K562 (cell line): ENCODE measurements around the gene TMTC4. TPM values are rescaled to one million over a fixed set of nuclear protein-coding genes. Genes with fewer than 3 reads are reported as not detected.
A peak's percentile ranks its signal among the peaks of the same experiment; 100 is the strongest.

Experiments used
- ARID2 ChIP-seq: fragments of 450-650 bp; IDR thresholded peaks from 2 replicates; pipeline ENCODE4 v1.6.1; 2017; ENCODE audit warnings: antibody characterized with exemption, mild to moderate bottlenecking
- BACH1 ChIP-seq: fragments of 200-800 bp; sonication (Bioruptor generic); IDR thresholded peaks from 2 replicates; pipeline ENCODE4 v1.6.1; 2016; ENCODE audit warnings: missing genetic modification characterization, missing compliant biosample characterization
- CEBPB ChIP-seq: fragments of 450-650 bp; IDR thresholded peaks from 2 replicates; pipeline ENCODE4 v1.6.1; 2016; ENCODE audit warnings: missing genetic modification characterization, missing compliant biosample characterization
- CHD4 ChIP-seq: fragments of 200-600 bp; sonication (generic); IDR thresholded peaks from 3 replicates; pipeline ENCODE4 v1.6.1; 2012; ENCODE audit warnings: low read depth, mild to moderate bottlenecking, mixed read lengths, low read length, inconsistent platforms; ENCODE audit not compliant: insufficient read depth, insufficient replicate concordance, poor library complexity, severe bottlenecking
- CTBP1 ChIP-seq: fragments of 450-650 bp; IDR thresholded peaks from 2 replicates; pipeline ENCODE4 v1.6.1; 2016; ENCODE audit warnings: borderline replicate concordance
- NCOA4 ChIP-seq: fragments of 450-650 bp; IDR thresholded peaks from 2 replicates; pipeline ENCODE4 v1.6.1; 2018; ENCODE audit warnings: mild to moderate bottlenecking; ENCODE audit not compliant: partially characterized antibody
- NFIX ChIP-seq: fragments of 250-450 bp; sonication (Bioruptor Pico); IDR thresholded peaks from 2 replicates; pipeline ENCODE4 v1.4.0; 2020; ENCODE audit warnings: low read depth, mild to moderate bottlenecking, moderate library complexity
- POLR2A ChIP-seq: fragments of 450-650 bp; conservative IDR thresholded peaks from 2 replicates; pipeline ENCODE4 v1.6.1; 2016
- RBM14 ChIP-seq: fragments of 200-400 bp; formaldehyde crosslinking; IDR thresholded peaks from 2 replicates; pipeline ENCODE4 v1.6.1; 2018; ENCODE audit warnings: low read depth, mild to moderate bottlenecking, low read length, moderate library complexity, borderline replicate concordance; ENCODE audit not compliant: insufficient read depth
- RFX7 ChIP-seq: fragments of 250-450 bp; sonication (Bioruptor Pico); IDR thresholded peaks from 2 replicates; pipeline ENCODE4 v1.5.1; 2021; ENCODE audit warnings: mild to moderate bottlenecking
- RHOXF2B ChIP-seq: fragments of 250-450 bp; sonication (Bioruptor Pico); conservative IDR thresholded peaks from 2 replicates; pipeline ENCODE4 v1.5.1; 2021
- SMARCB1 ChIP-seq: IDR thresholded peaks from 2 replicates; pipeline ENCODE4 v1.6.1; 2011; ENCODE audit warnings: improper control_type of control experiment, low read depth; ENCODE audit not compliant: insufficient read length
- STAT5A ChIP-seq: IDR thresholded peaks from 2 replicates; pipeline ENCODE4 v1.6.1; 2012; ENCODE audit warnings: low read length, inconsistent platforms, borderline replicate concordance
- USF2 ChIP-seq: sonication (generic); formaldehyde crosslinking; IDR thresholded peaks from 2 replicates; pipeline ENCODE4 v1.5.0; 2020; ENCODE audit warnings: missing genetic modification reagents
- ZBTB33 ChIP-seq: sonication (generic); formaldehyde crosslinking; IDR thresholded peaks from 2 replicates; pipeline ENCODE4 v1.8.1; 2023; ENCODE audit warnings: mild to moderate bottlenecking, missing genetic modification reagents
- ZNF134 ChIP-seq: fragments of 250-450 bp; sonication (Bioruptor Pico); conservative IDR thresholded peaks from 2 replicates; pipeline ENCODE4 v1.4.0; 2020
- polyA plus RNA-seq, 8 experiments: library from polyadenylated mRNA; depleted of rRNA in 4 of 8; stranded (reverse) in 5 of 8; unstranded in 3 of 8; fragments of >200 nt; fragmentation: Nextera tagmentation in 2 of 8; fragmentation: Illumina TruSeq in 1 of 8; extraction: Ambion mirVana in 2 of 8; extraction: Trizol in 1 of 8; gene quantifications; 2 replicates each; pipeline versions ENCODE4 v1.2.1 to v1.2.3, GENCODE V29; 2011 to 2014; ENCODE audit warnings: inconsistent platforms in 1 of 8, missing spikeins in 1 of 8
- total RNA-seq, 7 experiments: library from RNA; depleted of rRNA in 6 of 7; stranded (reverse); fragments of >200 nt in 6 of 7; fragmentation: Illumina TruSeq in 2 of 7; extraction: Trizol in 2 of 7; gene quantifications; 2 replicates each; pipeline versions ENCODE4 v1.2.1 to v1.2.3, GENCODE V29; 2011 to 2021; ENCODE audit warnings: low replicate concordance in 1 of 7
- TF ChIP-seq, protein P1 (sequence below): sonication (generic); formaldehyde crosslinking; IDR thresholded peaks from 2 replicates; pipeline ENCODE4 v1.8.1; 2023; ENCODE audit warnings: mild to moderate bottlenecking, missing genetic modification reagents
- TF ChIP-seq, protein P2 (sequence below): sonication (generic); formaldehyde crosslinking; IDR thresholded peaks from 2 replicates; pipeline ENCODE4 v1.8.1; 2023; ENCODE audit warnings: mild to moderate bottlenecking, missing genetic modification reagents

TMTC4 gene
- total and polyA plus RNA-seq, 9 of the 15 experiments (the other 6 are each of a cell fraction or from before 2014, with no cell fraction given) = 3.5 to 16.7 (median 11.8) TPM

GRCh38 chr13:100588331-100589177 is 86.0 kb downstream of the TMTC4 start, which contains the start of gene GGACT (continued):
- TF ChIP-seq, protein P1, sequence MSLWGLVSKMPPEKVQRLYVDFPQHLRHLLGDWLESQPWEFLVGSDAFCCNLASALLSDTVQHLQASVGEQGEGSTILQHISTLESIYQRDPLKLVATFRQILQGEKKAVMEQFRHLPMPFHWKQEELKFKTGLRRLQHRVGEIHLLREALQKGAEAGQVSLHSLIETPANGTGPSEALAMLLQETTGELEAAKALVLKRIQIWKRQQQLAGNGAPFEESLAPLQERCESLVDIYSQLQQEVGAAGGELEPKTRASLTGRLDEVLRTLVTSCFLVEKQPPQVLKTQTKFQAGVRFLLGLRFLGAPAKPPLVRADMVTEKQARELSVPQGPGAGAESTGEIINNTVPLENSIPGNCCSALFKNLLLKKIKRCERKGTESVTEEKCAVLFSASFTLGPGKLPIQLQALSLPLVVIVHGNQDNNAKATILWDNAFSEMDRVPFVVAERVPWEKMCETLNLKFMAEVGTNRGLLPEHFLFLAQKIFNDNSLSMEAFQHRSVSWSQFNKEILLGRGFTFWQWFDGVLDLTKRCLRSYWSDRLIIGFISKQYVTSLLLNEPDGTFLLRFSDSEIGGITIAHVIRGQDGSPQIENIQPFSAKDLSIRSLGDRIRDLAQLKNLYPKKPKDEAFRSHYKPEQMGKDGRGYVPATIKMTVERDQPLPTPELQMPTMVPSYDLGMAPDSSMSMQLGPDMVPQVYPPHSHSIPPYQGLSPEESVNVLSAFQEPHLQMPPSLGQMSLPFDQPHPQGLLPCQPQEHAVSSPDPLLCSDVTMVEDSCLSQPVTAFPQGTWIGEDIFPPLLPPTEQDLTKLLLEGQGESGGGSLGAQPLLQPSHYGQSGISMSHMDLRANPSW (CRISPR knock-in tag) = no peak
- no peak for TF ChIP-seq BACH1 (tag)
- TF ChIP-seq CTBP1 = peak; percentile 65; the same call in 1 of the 2 replicates
- TF ChIP-seq ARID2 = no peak
- TF ChIP-seq POLR2A = peak; percentile 42; the same call in 1 of the 2 replicates
- TF ChIP-seq RFX7 = no peak
- TF ChIP-seq ZBTB33 (CRISPR knock-in tag) = peak; percentile 88
- no peak for TF ChIP-seq ZNF134
- no peak for TF ChIP-seq RHOXF2B (CRISPR knock-in tag)
- TF ChIP-seq RBM14 = no peak
- no peak for TF ChIP-seq SMARCB1
- TF ChIP-seq NCOA4 = no peak
- TF ChIP-seq CHD4 = no peak
- no peak for TF ChIP-seq STAT5A
- peak; percentile 62 for TF ChIP-seq USF2 (CRISPR knock-in tag)
- TF ChIP-seq CEBPB (tag) = no peak
- TF ChIP-seq, protein P2, sequence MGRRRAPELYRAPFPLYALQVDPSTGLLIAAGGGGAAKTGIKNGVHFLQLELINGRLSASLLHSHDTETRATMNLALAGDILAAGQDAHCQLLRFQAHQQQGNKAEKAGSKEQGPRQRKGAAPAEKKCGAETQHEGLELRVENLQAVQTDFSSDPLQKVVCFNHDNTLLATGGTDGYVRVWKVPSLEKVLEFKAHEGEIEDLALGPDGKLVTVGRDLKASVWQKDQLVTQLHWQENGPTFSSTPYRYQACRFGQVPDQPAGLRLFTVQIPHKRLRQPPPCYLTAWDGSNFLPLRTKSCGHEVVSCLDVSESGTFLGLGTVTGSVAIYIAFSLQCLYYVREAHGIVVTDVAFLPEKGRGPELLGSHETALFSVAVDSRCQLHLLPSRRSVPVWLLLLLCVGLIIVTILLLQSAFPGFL (CRISPR knock-in tag) = no peak
- TF ChIP-seq NFIX (CRISPR knock-in tag) = no peak
